Activated naive CD4-positive, alpha-beta T cell treated with anti-CD3 and anti-CD28 coated beads, Interleukin-2, amount 10 ng/mL, durations not matched to agents 7 days and 5 days (primary cell): Measurements from ENCODE around the gene FTH1.
"Not testable (repeated sequence)": the region's sequence is repeated elsewhere in the genome, so short reads cannot be mapped to it uniquely, and the experiment has no call there.

ENCODE experiments used
- CTCF ChIA-PET: fragments of 350-600 bp; sonication (Branson Sonifier 250); formaldehyde crosslinking; loops from one replicate; lab custom pipeline; 2021; ENCODE audit warnings: antibody characterized with exemption; lab: Charles Lee
- DNase-seq: peaks from one replicate; pipeline ENCODE4 v3.0.0-alpha.2; 2020
- H3K27ac Mint-ChIP-seq: one replicate; pipeline ENCODE4 v1.8.0; 2021; ENCODE audit warnings: mild to moderate bottlenecking, moderate library complexity, mixed read lengths
- H3K27me3 Mint-ChIP-seq: one replicate; pipeline ENCODE4 v1.8.0; 2021; ENCODE audit warnings: mild to moderate bottlenecking, mixed read lengths
- H3K36me3 Mint-ChIP-seq: one replicate; pipeline ENCODE4 v1.8.0; 2021; ENCODE audit warnings: mixed read lengths
- H3K4me1 Mint-ChIP-seq: one replicate; pipeline ENCODE4 v1.8.0; 2021; ENCODE audit warnings: mixed read lengths
- H3K4me3 Mint-ChIP-seq: one replicate; pipeline ENCODE4 v1.8.0; 2021; ENCODE audit warnings: mild to moderate bottlenecking, moderate library complexity, mixed read lengths
- H3K9me3 Mint-ChIP-seq: one replicate; pipeline ENCODE4 v1.8.0; 2021; ENCODE audit warnings: mixed read lengths

Gene FTH1

GRCh38 chr11:61954106-61954850 is 13.2 kb downstream of the FTH1 start:
- H3K36me3 Mint-ChIP-seq = no peaks in the 10 kb centered on the region
- CTCF ChIA-PET = interaction anchor here (1.2 to 1.9 kb wide), 2 partner anchors 153 kb away, joined by 4 to 6 read pairs; no protein-coding TSS in a partner anchor

GRCh38 chr11:61953632-61954031 is 13.8 kb downstream of the FTH1 start:
- not testable (repeated sequence) for H3K4me3 Mint-ChIP-seq, H3K9me3 Mint-ChIP-seq
- peaks cover 43% of the 10 kb centered on the region for H3K27me3 Mint-ChIP-seq

More at GRCh38 chr11:61954106-61954850, 13.2 kb downstream of the FTH1 start:
- H3K27ac Mint-ChIP-seq = peak overlapping the region; percentile 52
- H3K27me3 Mint-ChIP-seq = peaks cover 46% of the 10 kb centered on the region
- no peak overlapping the region for H3K4me3 Mint-ChIP-seq
- peaks cover 14% of the 10 kb centered on the region for H3K4me1 Mint-ChIP-seq
- no peak for DNase-seq
- no peaks in the 10 kb centered on the region for H3K9me3 Mint-ChIP-seq

GRCh38 chr11:61952882-61953281 is 14.6 kb downstream of the FTH1 start:
- H3K4me3 Mint-ChIP-seq = no peak overlapping the region
- peaks cover 44% of the 10 kb centered on the region for H3K27me3 Mint-ChIP-seq
- H3K27ac Mint-ChIP-seq = no peak overlapping the region
- H3K36me3 Mint-ChIP-seq = no peaks in the 10 kb centered on the region
- CTCF ChIA-PET = interaction anchor here (1.2 to 9.2 kb wide), 2 partner anchors 53 to 155 kb away, joined by 4 to 176 read pairs; no protein-coding TSS in a partner anchor
- no peaks in the 10 kb centered on the region for H3K9me3 Mint-ChIP-seq
- no peak for DNase-seq
- peaks cover 14% of the 10 kb centered on the region for H3K4me1 Mint-ChIP-seq

More at GRCh38 chr11:61953632-61954031, 13.8 kb downstream of the FTH1 start:
- H3K27ac Mint-ChIP-seq, DNase-seq, H3K36me3 Mint-ChIP-seq: not testable (repeated sequence)
- H3K4me1 Mint-ChIP-seq = peaks cover 14% of the 10 kb centered on the region
- CTCF ChIA-PET = interaction anchor here (1.2 kb wide), 1 partner anchor 154 kb away, joined by 4 read pairs; no protein-coding TSS in a partner anchor

- Mint-ChIP-seq H3K27me3 (peaks cover 46% of the 10 kb centered on the region), H3K9me3 (no peaks in the 10 kb centered on the region), H3K36me3 (no peaks in the 10 kb centered on the region), H3K4me3 (no peak overlapping the region), H3K27ac (no peak overlapping the region), H3K4me1 (peaks cover 14% of the 10 kb centered on the region)
- no peak for DNase-seq
- CTCF ChIA-PET = interaction anchor here (1.2 to 9.2 kb wide), 5 partner anchors 52 to 157 kb away, joined by 3 to 176 read pairs (median 34); no protein-coding TSS in a partner anchor
Measured at GRCh38 chr11:61951484-61952135, 15.8 kb downstream of the FTH1 start.

GRCh38 chr11:61950035-61950547 is 17.3 kb downstream of the FTH1 start, which contains the start of gene BEST1:
BEST1 (plus strand) TSS chr11:61950351; CDS start chr11:61951807, 1,456 bp downstream.
- H3K9me3 Mint-ChIP-seq = no peaks in the 10 kb centered on the region
- H3K36me3 Mint-ChIP-seq = no peaks in the 10 kb centered on the region
- no peak within 1 kb of the TSS for H3K27ac Mint-ChIP-seq
- H3K4me3 Mint-ChIP-seq = no peak within 1 kb of the TSS
- H3K4me1 Mint-ChIP-seq = peaks cover 3% of the 10 kb centered on the region
- CTCF ChIA-PET = interaction anchor here (0.6 to 9.2 kb wide), 10 partner anchors 9 to 252 kb away, joined by 3 to 176 read pairs (median 16); no protein-coding TSS in a partner anchor
- H3K27me3 Mint-ChIP-seq = peaks cover 41% of the 10 kb centered on the region
- no peak for DNase-seq

GRCh38 chr11:61949169-61950034 is 18.0 kb downstream of the FTH1 start:
- Mint-ChIP-seq H3K9me3 (no peaks in the 10 kb centered on the region), H3K36me3 (no peaks in the 10 kb centered on the region), H3K4me1 (no peaks in the 10 kb centered on the region), H3K27ac (no peak overlapping the region), H3K27me3 (peaks cover 34% of the 10 kb centered on the region), H3K4me3 (no peak overlapping the region)
- DNase-seq = peak; percentile 37
- CTCF ChIA-PET = interaction anchor here (0.6 to 9.2 kb wide), 10 partner anchors 11 to 251 kb away, joined by 3 to 176 read pairs (median 18); no protein-coding TSS in a partner anchor

- CTCF ChIA-PET = interaction anchor here (0.6 to 9.2 kb wide), 23 partner anchors 9 to 201 kb away, joined by 3 to 176 read pairs (median 5); partner anchors contain the start of genes FEN1 and TMEM258
- Mint-ChIP-seq H3K36me3 (no peaks in the 10 kb centered on the region), H3K9me3 (no peaks in the 10 kb centered on the region), H3K27ac (no peak overlapping the region), H3K27me3 (peaks cover 30% of the 10 kb centered on the region), H3K4me1 (no peaks in the 10 kb centered on the region), H3K4me3 (no peak overlapping the region)
- no peak for DNase-seq
Measured at GRCh38 chr11:61948505-61948904, 18.9 kb downstream of the FTH1 start.

GRCh38 chr11:61947486-61948210 is 19.8 kb downstream of the FTH1 start:
- CTCF ChIA-PET = interaction anchor here (0.6 to 9.2 kb wide), 34 partner anchors 10 to 200 kb away, joined by 3 to 176 read pairs (median 4); partner anchors contain the start of genes FEN1 and TMEM258
- no peak overlapping the region for H3K27ac Mint-ChIP-seq
- H3K4me1 Mint-ChIP-seq = no peaks in the 10 kb centered on the region
- H3K36me3 Mint-ChIP-seq = no peaks in the 10 kb centered on the region
- H3K27me3 Mint-ChIP-seq = peaks cover 26% of the 10 kb centered on the region
- H3K4me3 Mint-ChIP-seq = no peak overlapping the region
- peak; percentile 82 for DNase-seq
- no peaks in the 10 kb centered on the region for H3K9me3 Mint-ChIP-seq

- H3K4me1 Mint-ChIP-seq = no peaks in the 10 kb centered on the region
- H3K4me3 Mint-ChIP-seq = no peak overlapping the region
- CTCF ChIA-PET = interaction anchor here (0.6 to 9.2 kb wide), 26 partner anchors 11 to 171 kb away, joined by 3 to 176 read pairs (median 4); partner anchors contain the start of genes FEN1 and TMEM258
- H3K27me3 Mint-ChIP-seq = peaks cover 26% of the 10 kb centered on the region
- H3K36me3 Mint-ChIP-seq = no peaks in the 10 kb centered on the region
- H3K9me3 Mint-ChIP-seq = no peaks in the 10 kb centered on the region
- no peak for DNase-seq
- no peak overlapping the region for H3K27ac Mint-ChIP-seq
Measured at GRCh38 chr11:61946894-61947293, 20.5 kb downstream of the FTH1 start.

- no peaks in the 10 kb centered on the region for H3K9me3 Mint-ChIP-seq
- no peak for DNase-seq
- no peaks in the 10 kb centered on the region for H3K4me1 Mint-ChIP-seq
- no peaks in the 10 kb centered on the region for H3K36me3 Mint-ChIP-seq
- CTCF ChIA-PET = interaction anchor here (0.9 to 9.2 kb wide), 5 partner anchors 45 to 163 kb away, joined by 4 to 176 read pairs (median 42); partner anchors contain the start of genes FEN1 and TMEM258
- H3K27ac Mint-ChIP-seq = no peak overlapping the region
- H3K4me3 Mint-ChIP-seq = no peak overlapping the region
- H3K27me3 Mint-ChIP-seq = peaks cover 26% of the 10 kb centered on the region
Measured at GRCh38 chr11:61945191-61945590, 22.2 kb downstream of the FTH1 start.

- H3K4me3 Mint-ChIP-seq = no peak overlapping the region
- no peaks in the 10 kb centered on the region for H3K4me1 Mint-ChIP-seq
Measured at GRCh38 chr11:61940466-61940865, 27.0 kb downstream of the FTH1 start.

GRCh38 chr11:61935861-61936260 is 31.6 kb downstream of the FTH1 start:
- Mint-ChIP-seq H3K27ac (no peak overlapping the region), H3K4me1 (no peaks in the 10 kb centered on the region), H3K9me3 (peaks cover 4% of the 10 kb centered on the region), H3K36me3 (no peaks in the 10 kb centered on the region), H3K4me3 (no peak overlapping the region), H3K27me3 (peaks cover 30% of the 10 kb centered on the region)
- DNase-seq = no peak
- CTCF ChIA-PET = interaction anchor here (0.6 to 4.0 kb wide), 3 partner anchors 12 to 148 kb away, joined by 3 to 11 read pairs (median 5); no protein-coding TSS in a partner anchor

More at GRCh38 chr11:61940466-61940865, 27.0 kb downstream of the FTH1 start:
- Mint-ChIP-seq H3K27ac (no peak overlapping the region), H3K27me3 (peaks cover 18% of the 10 kb centered on the region), H3K9me3 (peaks cover 4% of the 10 kb centered on the region), H3K36me3 (no peaks in the 10 kb centered on the region)
- no peak for DNase-seq
- CTCF ChIA-PET = no interaction called here
